ENCODE results near the gene CEBPA. TPM values are rescaled to one million over a fixed set of nuclear protein-coding genes. Genes with fewer than 3 reads are reported as not detected.

Gene CEBPA
- total RNA-seq, 1 experiment from 2014 or later = 3.2 TPM

DNA sequence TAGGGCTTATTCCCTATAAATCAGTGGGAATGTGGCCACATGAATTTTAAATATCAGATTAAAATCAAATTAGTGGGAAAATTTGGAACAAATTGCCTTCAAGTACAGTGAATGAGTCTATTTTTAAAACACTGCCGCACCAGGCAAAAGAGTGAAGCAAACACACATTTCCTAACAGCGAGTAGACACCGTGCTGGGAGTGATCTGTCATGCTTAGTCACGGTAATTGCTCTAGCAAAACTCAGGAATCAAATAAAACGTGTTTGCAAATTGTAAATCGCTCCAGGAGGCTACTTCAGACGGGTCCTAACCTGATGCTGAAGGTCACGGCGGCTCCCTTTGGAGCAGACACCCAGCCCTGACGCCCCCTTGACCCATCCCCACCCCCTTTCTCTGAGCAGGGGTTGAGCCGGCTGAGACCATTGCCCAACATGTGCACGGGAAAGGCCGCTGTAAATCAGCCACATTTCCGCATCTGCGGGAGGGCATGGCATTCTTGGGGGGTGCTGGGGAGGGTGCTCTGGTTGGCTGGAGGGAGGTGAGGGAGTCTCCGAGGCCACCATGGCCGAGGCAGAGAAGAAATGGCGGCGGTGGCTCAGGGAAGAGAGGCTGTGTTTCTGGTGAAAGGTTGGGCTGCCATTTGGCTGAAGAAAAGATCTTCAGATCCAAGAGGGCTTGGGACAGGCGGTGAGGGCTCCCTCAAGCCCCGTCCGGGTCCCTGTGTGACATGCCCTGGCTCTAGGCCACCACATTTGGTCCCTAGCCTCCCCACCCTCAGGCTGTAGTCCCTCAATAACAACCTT is 8.9 kb downstream of the CEBPA start:
- Histone ChIP-seq H2AFZ (ENCODE audit: low read length) (no peak overlapping the region), H2BK5ac (ENCODE audit: insufficient read length, low read length) (no peak overlapping the region), H3K79me1 (ENCODE audit: insufficient read depth, low read depth, low read length, poor library complexity, severe bottlenecking) (no peaks in the 10 kb centered on the region), H2BK20ac (ENCODE audit: low read depth, low read length, poor library complexity, severe bottlenecking) (no peak overlapping the region), H3K79me2 (ENCODE audit: insufficient read depth, low read length) (no peaks in the 10 kb centered on the region), H3K14ac (ENCODE audit: insufficient read depth, low read length) (peak overlapping the region; percentile 12; the same call in 1 of the 2 replicates), H2BK120ac (ENCODE audit: low read depth, low read length, poor library complexity, severe bottlenecking) (no peak overlapping the region), H4K20me1 (ENCODE audit: control insufficient read depth, insufficient read depth, insufficient read length) (no peaks in the 10 kb centered on the region), H3K56ac (ENCODE audit: insufficient read length, low read depth, low read length) (no peak overlapping the region), H3K4ac (ENCODE audit: low read depth, low read length) (no peak overlapping the region), H3K27me3 (ENCODE audit: insufficient read depth, low read length) (no peaks in the 10 kb centered on the region), H2AK5ac (ENCODE audit: insufficient read length, low read length) (no peak overlapping the region), H3K4me2 (ENCODE audit: insufficient read depth, insufficient read length, low read length) (no peak overlapping the region), H3K4me1 (ENCODE audit: insufficient read depth, low read length) (no peaks in the 10 kb centered on the region), H3K9me3 (ENCODE audit: control insufficient read depth, low read depth, low read length) (no peaks in the 10 kb centered on the region), H3K23me2 (ENCODE audit: insufficient read length, low read depth, low read length, poor library complexity, severe bottlenecking) (no peaks in the 10 kb centered on the region), H4K5ac (ENCODE audit: insufficient read length, low read depth, low read length) (no peak overlapping the region), H4K8ac (replicated peaks; ENCODE audit: insufficient read length, low read depth, low read length) (no peak overlapping the region), H3K18ac (ENCODE audit: insufficient read length, low read depth, low read length) (no peak overlapping the region), H3K23ac (ENCODE audit: insufficient read length, low read depth, low read length) (no peak overlapping the region), H3K9ac (ENCODE audit: extremely low read depth, insufficient read length, low read length) (no peak overlapping the region), H3K27ac (ENCODE audit: insufficient read length, low read depth, low read length) (no peak overlapping the region), H2BK12ac (ENCODE audit: insufficient read length, low read depth, low read length) (no peak overlapping the region), H3T11ph (ENCODE audit: low read length) (no peak overlapping the region), H2BK15ac (ENCODE audit: low read depth, low read length) (no peak overlapping the region), H4K91ac (ENCODE audit: insufficient read length, low read depth, low read length) (no peak overlapping the region)
- Mint-ChIP-seq H3K27ac (peak overlapping the region; percentile 45 to 83 (median 57); a peak in 2 of 7 replicates), H3K4me3 (no peak overlapping the region), H3K36me3 (ENCODE audit: insufficient read depth in 1 of 3, low read depth in 3 of 3) (no peaks in the 10 kb centered on the region), H3K27me3 (ENCODE audit: low read depth) (peaks cover 10% of the 10 kb centered on the region), H3K4me1 (peaks cover 0 to 19% of the 10 kb centered on the region in 2 experiments; a peak in 2 of 4 replicates), H3K9me3 (peaks cover 0 to 7% of the 10 kb centered on the region in 2 experiments; a peak in 3 of 5 replicates)
- DNase-seq = no peak
- WGBS (ENCODE audit: extremely low coverage, insufficient read length, low lambda C conversion rate) = no CpG with 5 or more reads among the region's 22 CpGs
- TF ChIP-seq, protein P1, sequence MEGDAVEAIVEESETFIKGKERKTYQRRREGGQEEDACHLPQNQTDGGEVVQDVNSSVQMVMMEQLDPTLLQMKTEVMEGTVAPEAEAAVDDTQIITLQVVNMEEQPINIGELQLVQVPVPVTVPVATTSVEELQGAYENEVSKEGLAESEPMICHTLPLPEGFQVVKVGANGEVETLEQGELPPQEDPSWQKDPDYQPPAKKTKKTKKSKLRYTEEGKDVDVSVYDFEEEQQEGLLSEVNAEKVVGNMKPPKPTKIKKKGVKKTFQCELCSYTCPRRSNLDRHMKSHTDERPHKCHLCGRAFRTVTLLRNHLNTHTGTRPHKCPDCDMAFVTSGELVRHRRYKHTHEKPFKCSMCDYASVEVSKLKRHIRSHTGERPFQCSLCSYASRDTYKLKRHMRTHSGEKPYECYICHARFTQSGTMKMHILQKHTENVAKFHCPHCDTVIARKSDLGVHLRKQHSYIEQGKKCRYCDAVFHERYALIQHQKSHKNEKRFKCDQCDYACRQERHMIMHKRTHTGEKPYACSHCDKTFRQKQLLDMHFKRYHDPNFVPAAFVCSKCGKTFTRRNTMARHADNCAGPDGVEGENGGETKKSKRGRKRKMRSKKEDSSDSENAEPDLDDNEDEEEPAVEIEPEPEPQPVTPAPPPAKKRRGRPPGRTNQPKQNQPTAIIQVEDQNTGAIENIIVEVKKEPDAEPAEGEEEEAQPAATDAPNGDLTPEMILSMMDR (conservative IDR thresholded peaks at IDR 0.05) = no peak

Data from H9 (cell line).